MM.1S (cell line): ENCODE results near the gene UGGT2.

Source experiments
- DNase-seq: peaks from one replicate; pipeline ENCODE4 v3.0.0-alpha.2; 2015
- H2AFZ ChIP-seq: fragments of 300-600 bp; sonication (generic); 2 replicates; pipeline ENCODE4 v1.6.0; 2016; ENCODE audit warnings: antibody characterized with exemption, low read length
- H3F3A ChIP-seq: fragments of 300-600 bp; sonication (generic); 2 replicates; pipeline ENCODE4 v1.6.1; 2016; ENCODE audit warnings: mild to moderate bottlenecking, antibody characterized with exemption, low read length, moderate library complexity, mixed read lengths; ENCODE audit not compliant: insufficient read depth
- H3K27ac ChIP-seq: fragments of 300-600 bp; sonication (generic); 2 replicates; pipeline ENCODE4 v1.5.1; 2016; ENCODE audit warnings: mild to moderate bottlenecking, low read length
- H3K27me3 ChIP-seq: fragments of 300-600 bp; sonication (generic); replicated peaks from 2 replicates; pipeline ENCODE4 v1.6.0; 2016; ENCODE audit warnings: low read length; ENCODE audit not compliant: insufficient read depth
- H3K36me3 ChIP-seq: fragments of 300-600 bp; sonication (generic); replicated peaks from 2 replicates; pipeline ENCODE4 v1.6.1; 2016; ENCODE audit warnings: mild to moderate bottlenecking, low read length, mixed read lengths; ENCODE audit not compliant: insufficient read depth
- H3K4me1 ChIP-seq: fragments of 300-600 bp; sonication (generic); 2 replicates; pipeline ENCODE4 v1.6.1; 2016; ENCODE audit warnings: low read length, mixed read lengths
- H3K4me2 ChIP-seq: fragments of 300-600 bp; sonication (generic); 2 replicates; pipeline ENCODE4 v1.6.0; 2016; ENCODE audit warnings: low read depth, low read length
- H3K4me3 ChIP-seq: fragments of 300-600 bp; sonication (generic); 2 replicates; pipeline ENCODE4 v1.5.1; 2016; ENCODE audit warnings: low read length, mixed read lengths
- H3K79me2 ChIP-seq: fragments of 300-600 bp; sonication (generic); 2 replicates; pipeline ENCODE4 v1.6.1; 2016; ENCODE audit warnings: mixed run types, low read length, mixed read lengths
- H3K9ac ChIP-seq: fragments of 300-600 bp; sonication (generic); 2 replicates; pipeline ENCODE4 v1.6.1; 2016; ENCODE audit warnings: low read length, mixed read lengths
- H3K9me2 ChIP-seq: fragments of 300-600 bp; sonication (generic); replicated peaks from 2 replicates; pipeline ENCODE4 v1.6.1; 2016; ENCODE audit warnings: mild to moderate bottlenecking, low read length, mixed read lengths; ENCODE audit not compliant: insufficient read depth
- H3K9me3 ChIP-seq: fragments of 300-600 bp; sonication (generic); replicated peaks from 2 replicates; pipeline ENCODE4 v1.6.1; 2016; ENCODE audit warnings: mild to moderate bottlenecking, low read length, mixed read lengths; ENCODE audit not compliant: insufficient read depth
- H4K20me1 ChIP-seq: fragments of 300-600 bp; sonication (generic); 2 replicates; pipeline ENCODE4 v1.6.1; 2016; ENCODE audit warnings: mild to moderate bottlenecking, low read length, moderate library complexity, mixed read lengths; ENCODE audit not compliant: insufficient read depth
- EZH2 ChIP-seq: fragments of 300-600 bp; sonication (generic); optimal IDR thresholded peaks from 2 replicates; pipeline ENCODE3; 2017; ENCODE audit warnings: low read depth, mild to moderate bottlenecking, antibody characterized with exemption, low read length, mixed read lengths
- EZH2phosphoT487 ChIP-seq: fragments of 300-600 bp; sonication (generic); IDR thresholded peaks from 2 replicates; pipeline ENCODE4 v1.6.1; 2018; ENCODE audit warnings: antibody characterized with exemption, low read length
- TF ChIP-seq, protein P1 (sequence below): fragments of 300-600 bp; sonication (generic); IDR thresholded peaks from 2 replicates; pipeline ENCODE4 v1.5.1; 2016; ENCODE audit warnings: antibody characterized with exemption, low read length, mixed read lengths

The UGGT2 gene

DNA sequence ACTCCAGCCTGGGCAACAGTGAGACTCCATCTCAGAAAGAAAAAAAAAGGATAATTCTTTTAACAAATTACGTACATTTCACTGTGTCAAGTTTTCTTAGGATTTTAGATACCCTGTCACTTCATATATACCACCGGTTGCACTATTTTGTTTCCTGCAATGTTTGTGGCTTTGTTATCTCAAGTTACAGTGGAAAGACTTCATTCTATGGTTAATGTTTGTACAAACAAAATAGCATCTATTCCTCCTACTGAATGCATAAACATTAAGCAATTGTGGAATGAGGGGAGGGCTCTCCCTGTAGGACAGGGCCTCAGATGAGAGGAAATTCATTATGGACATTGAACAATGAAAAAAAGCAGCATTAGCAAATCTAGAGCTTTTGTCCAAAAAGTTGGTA, 256.2 kb downstream of the UGGT2 start:
- DNase-seq, result no peak
- H3K36me3 ChIP-seq, result no peaks in the 10 kb centered on the region
- H2AFZ ChIP-seq, result no peak overlapping the region
- H3K9me3 ChIP-seq, result no peaks in the 10 kb centered on the region
- no peak overlapping the region for H3K9ac ChIP-seq
- no peaks in the 10 kb centered on the region for H3K27me3 ChIP-seq
- TF ChIP-seq, protein P1, sequence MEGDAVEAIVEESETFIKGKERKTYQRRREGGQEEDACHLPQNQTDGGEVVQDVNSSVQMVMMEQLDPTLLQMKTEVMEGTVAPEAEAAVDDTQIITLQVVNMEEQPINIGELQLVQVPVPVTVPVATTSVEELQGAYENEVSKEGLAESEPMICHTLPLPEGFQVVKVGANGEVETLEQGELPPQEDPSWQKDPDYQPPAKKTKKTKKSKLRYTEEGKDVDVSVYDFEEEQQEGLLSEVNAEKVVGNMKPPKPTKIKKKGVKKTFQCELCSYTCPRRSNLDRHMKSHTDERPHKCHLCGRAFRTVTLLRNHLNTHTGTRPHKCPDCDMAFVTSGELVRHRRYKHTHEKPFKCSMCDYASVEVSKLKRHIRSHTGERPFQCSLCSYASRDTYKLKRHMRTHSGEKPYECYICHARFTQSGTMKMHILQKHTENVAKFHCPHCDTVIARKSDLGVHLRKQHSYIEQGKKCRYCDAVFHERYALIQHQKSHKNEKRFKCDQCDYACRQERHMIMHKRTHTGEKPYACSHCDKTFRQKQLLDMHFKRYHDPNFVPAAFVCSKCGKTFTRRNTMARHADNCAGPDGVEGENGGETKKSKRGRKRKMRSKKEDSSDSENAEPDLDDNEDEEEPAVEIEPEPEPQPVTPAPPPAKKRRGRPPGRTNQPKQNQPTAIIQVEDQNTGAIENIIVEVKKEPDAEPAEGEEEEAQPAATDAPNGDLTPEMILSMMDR, result no peak
- TF ChIP-seq EZH2phosphoT487 (no peak), EZH2 (no peak)
- no peaks in the 10 kb centered on the region for H4K20me1 ChIP-seq
- no peak overlapping the region for H3K4me2 ChIP-seq
- H3K4me1 ChIP-seq, result peaks cover 12% of the 10 kb centered on the region
- no peaks in the 10 kb centered on the region for H3K79me2 ChIP-seq
- no peak overlapping the region for H3K4me3 ChIP-seq
- no peak overlapping the region for H3K27ac ChIP-seq
- no peaks in the 10 kb centered on the region for H3K9me2 ChIP-seq
- peaks cover 6% of the 10 kb centered on the region for H3F3A ChIP-seq

DNA sequence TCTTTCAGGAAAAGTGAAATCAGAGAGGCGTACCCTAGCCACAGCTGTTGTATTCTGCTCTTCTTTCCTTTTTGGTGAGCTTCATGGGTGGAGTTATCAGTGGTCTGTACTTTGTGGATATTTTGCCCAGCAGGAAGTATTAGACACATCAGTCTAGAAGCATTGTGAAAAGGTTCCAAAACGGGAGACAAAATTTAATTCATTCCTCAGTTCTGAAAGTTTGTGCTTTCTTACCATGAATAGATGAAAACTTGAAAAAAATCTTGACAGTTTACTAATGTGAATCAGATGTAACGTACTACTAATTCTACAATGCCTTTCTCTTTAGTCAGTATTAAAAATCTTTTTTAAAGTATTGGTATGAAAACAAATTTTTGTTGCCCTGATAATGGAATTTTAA, 259.4 kb downstream of the UGGT2 start:
- H3K9me2 ChIP-seq, result no peaks in the 10 kb centered on the region
- H3K36me3 ChIP-seq, result peaks cover 6% of the 10 kb centered on the region
- H4K20me1 ChIP-seq, result no peaks in the 10 kb centered on the region
- TF ChIP-seq EZH2 (no peak), EZH2phosphoT487 (no peak)
- TF ChIP-seq, protein P1, result no peak
- no peaks in the 10 kb centered on the region for H3K27me3 ChIP-seq
- H3K27ac ChIP-seq, result no peak overlapping the region
- no peak for DNase-seq
- no peaks in the 10 kb centered on the region for H3K79me2 ChIP-seq
- H2AFZ ChIP-seq, result no peak overlapping the region
- H3F3A ChIP-seq, result peaks cover 9% of the 10 kb centered on the region
- no peak overlapping the region for H3K4me3 ChIP-seq
- no peaks in the 10 kb centered on the region for H3K9me3 ChIP-seq
- H3K9ac ChIP-seq, result no peak overlapping the region
- no peak overlapping the region for H3K4me2 ChIP-seq
- peaks cover 16% of the 10 kb centered on the region for H3K4me1 ChIP-seq

DNA sequence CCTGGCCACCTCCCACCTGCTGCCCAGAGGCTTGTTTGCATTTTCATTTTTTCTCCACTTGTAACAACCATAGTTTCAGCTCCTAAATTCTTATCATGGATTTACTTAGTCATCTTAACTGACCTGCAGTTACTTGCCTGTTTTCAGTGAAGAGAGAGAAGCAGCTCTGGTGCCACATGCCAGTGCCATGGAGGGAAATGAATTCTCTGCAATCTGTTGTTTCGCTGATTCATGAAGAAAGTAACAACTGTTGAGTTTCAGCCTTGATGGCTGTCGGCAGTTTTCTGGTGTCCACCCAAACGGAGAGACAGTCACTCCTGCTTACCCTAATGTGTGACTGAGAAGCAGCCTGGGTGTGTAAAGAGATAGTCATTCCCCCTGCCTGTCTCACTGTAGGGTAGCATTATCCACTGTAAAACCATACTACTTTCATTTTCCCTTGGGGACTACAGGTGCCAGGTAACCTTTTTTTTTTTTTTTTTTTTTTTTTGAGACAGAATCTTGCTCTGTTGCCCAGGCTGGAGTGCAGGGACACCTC, 260.1 kb downstream of the UGGT2 start:
- Histone ChIP-seq H3K9ac (no peak overlapping the region; the same call in 1 of the 2 replicates), H3K4me1 (peaks cover 16% of the 10 kb centered on the region), H3K9me2 (no peaks in the 10 kb centered on the region), H3K36me3 (peaks cover 6% of the 10 kb centered on the region), H3K27me3 (no peaks in the 10 kb centered on the region), H4K20me1 (no peaks in the 10 kb centered on the region), H3K4me2 (peak overlapping the region; percentile 49; the same call in 1 of the 2 replicates), H3K27ac (peak overlapping the region; percentile 65), H3F3A (peaks cover 9% of the 10 kb centered on the region), H3K9me3 (no peaks in the 10 kb centered on the region), H2AFZ (no peak overlapping the region), H3K4me3 (no peak overlapping the region), H3K79me2 (no peaks in the 10 kb centered on the region)
- peak; percentile 68 for DNase-seq
- TF ChIP-seq, protein P1, result no peak
- no peak for TF ChIP-seq EZH2
- no peak for TF ChIP-seq EZH2phosphoT487
